Sigmoid colon (tissue), 7 donors: ENCODE measurements around the gene PLCD3. TPM values are rescaled to one million over a fixed set of nuclear protein-coding genes. Genes with fewer than 3 reads are reported as not detected.

Source experiments
- DNase-seq: peaks from one replicate; pipeline ENCODE4 v3.0.0-alpha.2; 2019
- H3K27ac ChIP-seq, 4 donors: fragments of 200-600 bp; sonication (generic); one replicate each; pipeline ENCODE4 v1.5.1; 2016 to 2019; ENCODE audit warnings: mild to moderate bottlenecking in 1 of 4
- H3K27me3 ChIP-seq, 3 donors: fragments of 200-600 bp; sonication (generic); one replicate each; pipeline ENCODE4 v1.5.1; 2019; ENCODE audit warnings: mild to moderate bottlenecking in 1 of 3
- H3K36me3 ChIP-seq, 4 donors: fragments of 200-600 bp; sonication (generic); one replicate each; pipeline ENCODE4 v1.5.1; 2016 to 2019
- H3K4me1 ChIP-seq, 4 donors: fragments of 200-600 bp; sonication (generic); one replicate each; pipeline ENCODE4 v1.5.1; 2017 to 2019
- H3K4me3 ChIP-seq, 4 donors: fragments of 200-600 bp; sonication (generic); one replicate each; pipeline ENCODE4 v1.5.1; 2017 to 2019; ENCODE audit warnings: mild to moderate bottlenecking in 2 of 4, moderate library complexity in 1 of 4
- H3K9me3 ChIP-seq, 4 donors: fragments of 200-600 bp in 3 of 4; sonication (generic) in 3 of 4; one replicate each; pipeline versions ENCODE4 v1.5.1 to v1.6.1; 2013 to 2019
- EP300 ChIP-seq, 4 donors: sonication (generic); formaldehyde crosslinking; IDR thresholded peaks; one replicate each; pipeline ENCODE4 v1.6.1; 2017; ENCODE audit warnings: antibody characterized with exemption in 4 of 4
- POLR2A ChIP-seq, 2 donors: fragments of 450-650 bp; IDR thresholded peaks; one replicate each; pipeline ENCODE4 v1.6.1; 2016; ENCODE audit warnings: antibody characterized with exemption in 2 of 2, mild to moderate bottlenecking in 2 of 2, moderate library complexity in 2 of 2
- POLR2AphosphoS5 ChIP-seq, 4 donors: sonication (generic); formaldehyde crosslinking; IDR thresholded peaks; one replicate each; pipeline ENCODE4 v1.6.1; 2017; ENCODE audit warnings: antibody characterized with exemption in 4 of 4
- WGBS, 2 donors: extraction: QIAGEN DNeasy Blood & Tissue Kit; methylation state at CpG; one replicate each; pipeline ENCODE4 v1.1.7; 2013; 5-methylcytosine and 5-hydroxymethylcytosine counted together
- intact Hi-C: fragments of 100-400 bp; cut with DNase I; formaldehyde crosslinking; loops from one replicate; pipeline ENCODE4 v1.15.1; 2023
- polyA plus RNA-seq, 3 donors: library from polyadenylated mRNA; stranded (reverse); fragments of 200-250 nt; gene quantifications; one replicate each; pipeline ENCODE4 v1.2.3, GENCODE V29; 2013
- total RNA-seq, 4 donors: library from RNA; depleted of rRNA; stranded (reverse); fragments of >200 nt; gene quantifications; one replicate each; pipeline ENCODE4 v1.1.0, GENCODE V29; 2016
- TF ChIP-seq, protein P1 (sequence below), 4 experiments: fragments of 450-650 bp in 3 of 4; fragments of 200-600 bp in 1 of 4; IDR thresholded peaks; one replicate each; pipeline ENCODE4 v1.5.1; 2016 to 2019; ENCODE audit warnings: antibody characterized with exemption in 4 of 4, mild to moderate bottlenecking in 3 of 4, moderate library complexity in 2 of 4
- donor health status: healthy with polysubstance abuse.
- donor health status: Bipolar disorder and iron deficiency.
- donor health status: healthy.

The PLCD3 gene
- total and polyA plus RNA-seq, 7 donors: 27.4 to 274 (median 45.7) TPM

DNA sequence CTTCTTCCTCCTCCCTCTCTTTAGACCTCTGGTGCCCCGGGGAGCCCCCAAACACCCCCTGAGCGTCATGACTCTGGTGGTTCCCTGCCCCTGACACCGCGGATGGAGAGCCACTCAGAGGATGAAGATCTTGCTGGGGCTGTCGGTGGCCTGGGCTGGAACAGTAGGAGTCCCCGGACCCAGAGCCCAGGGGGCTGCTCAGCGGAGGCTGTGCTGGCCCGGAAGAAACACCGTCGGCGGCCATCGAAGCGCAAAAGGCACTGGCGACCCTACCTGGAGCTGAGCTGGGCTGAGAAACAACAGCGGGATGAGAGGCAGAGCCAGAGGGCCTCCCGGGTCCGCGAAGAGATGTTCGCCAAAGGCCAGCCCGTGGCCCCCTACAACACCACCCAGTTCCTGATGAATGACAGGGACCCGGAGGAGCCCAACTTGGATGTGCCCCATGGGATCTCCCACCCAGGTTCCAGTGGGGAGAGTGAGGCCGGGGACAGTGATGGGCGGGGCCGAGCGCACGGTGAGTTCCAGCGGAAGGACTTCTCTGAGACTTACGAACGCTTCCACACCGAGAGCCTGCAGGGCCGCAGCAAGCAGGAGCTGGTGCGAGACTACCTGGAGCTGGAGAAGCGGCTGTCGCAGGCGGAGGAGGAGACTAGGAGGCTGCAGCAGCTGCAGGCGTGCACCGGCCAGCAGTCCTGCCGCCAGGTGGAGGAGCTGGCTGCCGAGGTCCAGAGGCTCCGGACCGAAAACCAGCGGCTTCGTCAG is 36.9 kb upstream of the PLCD3 start:
- TF ChIP-seq POLR2AphosphoS5 (IDR thresholded peaks at IDR 0.05): no peak
- TF ChIP-seq POLR2A (IDR thresholded peaks at IDR 0.05): no peak
- TF ChIP-seq EP300 (IDR thresholded peaks at IDR 0.05): no peak
- TF ChIP-seq, protein P1, sequence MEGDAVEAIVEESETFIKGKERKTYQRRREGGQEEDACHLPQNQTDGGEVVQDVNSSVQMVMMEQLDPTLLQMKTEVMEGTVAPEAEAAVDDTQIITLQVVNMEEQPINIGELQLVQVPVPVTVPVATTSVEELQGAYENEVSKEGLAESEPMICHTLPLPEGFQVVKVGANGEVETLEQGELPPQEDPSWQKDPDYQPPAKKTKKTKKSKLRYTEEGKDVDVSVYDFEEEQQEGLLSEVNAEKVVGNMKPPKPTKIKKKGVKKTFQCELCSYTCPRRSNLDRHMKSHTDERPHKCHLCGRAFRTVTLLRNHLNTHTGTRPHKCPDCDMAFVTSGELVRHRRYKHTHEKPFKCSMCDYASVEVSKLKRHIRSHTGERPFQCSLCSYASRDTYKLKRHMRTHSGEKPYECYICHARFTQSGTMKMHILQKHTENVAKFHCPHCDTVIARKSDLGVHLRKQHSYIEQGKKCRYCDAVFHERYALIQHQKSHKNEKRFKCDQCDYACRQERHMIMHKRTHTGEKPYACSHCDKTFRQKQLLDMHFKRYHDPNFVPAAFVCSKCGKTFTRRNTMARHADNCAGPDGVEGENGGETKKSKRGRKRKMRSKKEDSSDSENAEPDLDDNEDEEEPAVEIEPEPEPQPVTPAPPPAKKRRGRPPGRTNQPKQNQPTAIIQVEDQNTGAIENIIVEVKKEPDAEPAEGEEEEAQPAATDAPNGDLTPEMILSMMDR (IDR thresholded peaks at IDR 0.05): no peak
- no peaks in the 10 kb centered on the region for H3K9me3 ChIP-seq
- WGBS, 2 donors: 96% methylated on average over 43 of the region's 43 CpGs
- H3K36me3 ChIP-seq: peaks cover 0 to 4% (median 0%) of the 10 kb centered on the region in 4 donors
- DNase-seq: no peak
- H3K4me3 ChIP-seq: no peak overlapping the region
- no peak overlapping the region for H3K27ac ChIP-seq
- no peaks in the 10 kb centered on the region for H3K27me3 ChIP-seq
- intact Hi-C loops: no loop called here
- H3K4me1 ChIP-seq: peaks cover 0 to 40% (median 34%) of the 10 kb centered on the region in 4 donors

DNA sequence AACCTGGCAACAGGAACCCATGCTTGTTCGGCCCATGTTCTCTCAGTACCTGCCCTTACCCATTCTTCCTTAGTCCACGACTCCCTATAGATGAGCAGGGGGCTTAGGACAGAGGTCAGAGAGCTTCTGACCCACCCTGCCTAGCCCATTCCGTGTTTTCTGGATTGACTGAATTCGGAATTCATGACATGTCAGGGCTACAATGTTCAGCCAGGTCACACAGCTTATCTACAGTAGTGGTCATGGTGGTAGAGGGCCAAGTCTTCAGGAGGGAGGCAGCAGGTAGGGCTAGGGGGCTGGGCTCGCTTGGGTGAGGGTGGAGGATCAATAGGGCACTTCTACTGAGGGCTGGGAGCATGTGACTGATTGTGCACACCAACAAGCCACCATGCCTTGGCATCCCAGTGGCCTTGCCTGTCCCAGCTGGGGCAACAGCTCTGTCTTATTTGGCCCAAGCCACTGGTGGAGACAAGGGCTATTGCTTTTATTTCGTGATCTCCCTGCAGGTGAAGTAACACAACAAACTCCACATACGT is 32.5 kb upstream of the PLCD3 start:
- Histone ChIP-seq H3K27ac (no peak overlapping the region), H3K27me3 (no peaks in the 10 kb centered on the region), H3K9me3 (no peaks in the 10 kb centered on the region), H3K4me1 (peaks cover 0 to 17% (median 13%) of the 10 kb centered on the region in 4 donors), H3K4me3 (no peak overlapping the region), H3K36me3 (peaks cover 0 to 4% (median 0%) of the 10 kb centered on the region in 4 donors)
- intact Hi-C loops: loop anchor here (5.0 kb wide), 1 partner anchor 32 kb away; no protein-coding TSS in a partner anchor
- 94 to 96% methylated on average over 7 of the region's 7 CpGs for WGBS, 2 donors
- no peak for TF ChIP-seq EP300 (IDR thresholded peaks at IDR 0.05)
- TF ChIP-seq POLR2AphosphoS5 (IDR thresholded peaks at IDR 0.05): no peak
- TF ChIP-seq POLR2A (IDR thresholded peaks at IDR 0.05): no peak
- TF ChIP-seq, protein P1 (IDR thresholded peaks at IDR 0.05): no peak
- no peak for DNase-seq

DNA sequence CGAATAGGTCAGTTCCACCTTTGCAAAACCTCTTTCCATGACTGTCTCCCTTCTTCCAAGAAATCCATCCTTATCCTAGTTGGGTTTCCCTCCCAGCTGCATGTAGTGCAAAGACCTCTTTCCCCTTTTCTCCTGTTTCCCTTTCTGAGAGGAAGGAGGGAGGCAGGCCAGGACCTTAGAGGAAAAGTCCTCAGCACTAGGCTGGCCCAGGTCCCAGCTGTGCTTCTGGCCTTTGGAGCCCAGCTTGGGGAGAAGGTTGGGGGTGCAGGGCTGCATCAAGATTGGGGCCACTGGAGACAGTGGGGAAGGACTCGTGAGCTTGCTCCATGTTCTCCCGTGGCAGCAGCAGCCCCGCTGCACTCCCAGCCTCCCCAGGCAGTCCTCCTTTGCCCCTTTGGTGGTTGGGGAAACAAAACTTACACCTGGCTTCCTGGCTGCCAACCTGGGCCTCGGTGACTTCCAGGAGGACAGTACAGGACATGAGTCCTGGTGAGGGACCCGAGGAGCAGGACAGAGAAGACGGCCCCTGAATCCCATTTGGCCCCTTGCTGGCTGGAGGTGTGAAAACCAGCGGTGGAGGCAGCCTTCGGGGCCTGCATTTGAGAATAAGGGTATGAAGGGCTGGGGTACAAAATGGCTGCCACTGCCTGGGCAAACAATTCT is 29.8 kb upstream of the PLCD3 start:
- Histone ChIP-seq H3K4me1 (peaks cover 0 to 44% (median 40%) of the 10 kb centered on the region in 4 donors), H3K36me3 (no peaks in the 10 kb centered on the region), H3K4me3 (peak overlapping the region; percentile 2 to 88 (median 56)), H3K27me3 (no peaks in the 10 kb centered on the region), H3K27ac (peak overlapping the region; percentile 68 to 99 (median 99)), H3K9me3 (no peaks in the 10 kb centered on the region)
- peak; percentile 73 for DNase-seq
- WGBS, 2 donors: 58 to 66% methylated on average over 9 of the region's 9 CpGs
- intact Hi-C loops: loop anchor here (5.0 kb wide), 1 partner anchor 35 kb away; no protein-coding TSS in a partner anchor
- TF ChIP-seq EP300 (IDR thresholded peaks at IDR 0.05) (no peak), POLR2A (IDR thresholded peaks at IDR 0.05) (no peak), POLR2AphosphoS5 (IDR thresholded peaks at IDR 0.05) (no peak)
- TF ChIP-seq, protein P1 (IDR thresholded peaks at IDR 0.05): no peak

DNA sequence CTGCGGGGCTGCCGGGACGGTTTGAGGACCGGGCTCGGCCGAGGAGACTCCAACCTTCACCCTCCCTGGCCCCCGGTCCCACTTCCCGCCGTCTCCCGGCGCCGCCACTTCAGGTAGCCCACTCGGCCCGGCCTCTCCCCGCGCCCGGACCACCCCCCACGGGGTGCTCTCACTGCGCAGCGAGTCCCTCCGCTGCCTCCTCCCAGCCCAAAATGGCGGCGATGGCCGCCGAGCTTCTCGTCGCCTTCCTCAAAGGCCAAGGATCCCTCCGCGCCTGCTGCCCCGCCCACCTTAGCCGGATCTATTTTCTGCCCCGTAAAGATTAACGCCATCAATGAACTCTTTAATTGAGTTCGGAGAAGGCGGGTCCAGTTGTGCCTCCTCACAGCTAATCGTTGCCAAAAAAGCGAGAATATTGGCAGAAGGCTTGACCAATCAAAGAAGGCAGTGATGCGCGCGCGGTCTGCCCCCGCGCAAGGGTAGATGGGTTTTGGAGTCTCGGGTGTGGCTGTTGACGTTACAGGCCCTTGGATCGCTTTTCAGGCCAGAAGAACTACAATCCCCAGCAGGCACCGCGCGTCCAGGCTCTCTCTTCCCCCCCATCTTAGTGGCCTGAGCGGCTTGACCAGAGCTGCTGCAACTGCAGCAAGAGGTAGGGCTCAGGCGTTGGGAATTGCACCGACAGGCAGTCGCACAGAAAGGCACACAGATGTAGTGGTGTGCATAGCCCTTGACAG is 29.1 kb upstream of the PLCD3 start, which contains the start of gene HEXIM2:
HEXIM2 (plus strand) TSS at position 588 of the 737 bp plus-strand sequence. CDS start 919 bp downstream, outside the sequence.
- DNase-seq: peak; percentile 99
- Histone ChIP-seq H3K36me3 (no peaks in the 10 kb centered on the region), H3K4me3 (peak within 1 kb of the TSS; percentile 83 to 91 (median 88)), H3K9me3 (no peaks in the 10 kb centered on the region), H3K27ac (peak within 1 kb of the TSS; percentile 98 to 99 (median 99)), H3K4me1 (peaks cover 0 to 51% (median 44%) of the 10 kb centered on the region in 4 donors), H3K27me3 (no peaks in the 10 kb centered on the region)
- peak; percentile 96 to 99 (median 98) for TF ChIP-seq POLR2AphosphoS5 (IDR thresholded peaks at IDR 0.05)
- TF ChIP-seq POLR2A (IDR thresholded peaks at IDR 0.05): peak; percentile 97
- TF ChIP-seq EP300 (IDR thresholded peaks at IDR 0.05): peak in 1 of 4 donors; percentile 56
- TF ChIP-seq, protein P1 (IDR thresholded peaks at IDR 0.05): no peak
- intact Hi-C loops: loop anchor here (1.0 to 5.0 kb wide), 2 partner anchors 13 to 36 kb away; partner anchors contain the start of gene HEXIM1
- 0 to 1% methylated on average over 53 of the region's 53 CpGs for WGBS, 2 donors
